CD4-positive, CD25-positive, alpha-beta regulatory T cell (primary cell): ENCODE measurements around the gene RDH12. TPM values are rescaled to one million over a fixed set of nuclear protein-coding genes. Genes with fewer than 3 reads are reported as not detected.
"Not testable (repeated sequence)": the region's sequence is repeated elsewhere in the genome, so short reads cannot be mapped to it uniquely, and the experiment has no call there.

ENCODE experiments used
- ATAC-seq, 2 donors: fragments of 150-1000 bp; cut with Tn5 transposase; one replicate each; pipeline ENCODE4 v1.10.0; 2021; ENCODE audit warnings: low read depth in 2 of 2, moderate number of reproducible peaks in 2 of 2, moderate library complexity in 1 of 2
- DNase-seq, 3 donors: peaks; one replicate each; pipeline versions ENCODE4 v3.0.0 to v3.0.0-alpha.2; 2012 to 2022; ENCODE audit warnings: mixed read lengths in 1 of 3
- H3K27ac ChIP-seq: one replicate; pipeline ENCODE4 v1.7.0; 2013; ENCODE audit warnings: mild to moderate bottlenecking, low read length; ENCODE audit not compliant: insufficient read depth, poor library complexity, severe bottlenecking
- H3K27me3 ChIP-seq: one replicate; pipeline ENCODE4 v1.7.0; 2013; ENCODE audit warnings: low read length; ENCODE audit not compliant: control insufficient read depth, insufficient read depth
- H3K36me3 ChIP-seq: one replicate; pipeline ENCODE4 v1.7.0; 2013; ENCODE audit warnings: mild to moderate bottlenecking, low read length, moderate library complexity; ENCODE audit not compliant: control insufficient read depth, insufficient read depth
- H3K4me1 ChIP-seq: 2 replicates; pipeline ENCODE4 v1.7.0; 2013; ENCODE audit warnings: mild to moderate bottlenecking, low read length; ENCODE audit not compliant: insufficient read depth, control insufficient read depth, poor library complexity, severe bottlenecking
- H3K4me3 ChIP-seq: one replicate; pipeline ENCODE4 v1.7.0; 2013; ENCODE audit warnings: low read depth, mild to moderate bottlenecking, low read length, moderate library complexity
- H3K9me3 ChIP-seq, 2 experiments: 1 replicate in 1 of 2; 2 replicates in 1 of 2; pipeline ENCODE4 v1.7.0; 2013; ENCODE audit warnings: low read length in 2 of 2, mild to moderate bottlenecking in 1 of 2, moderate library complexity in 1 of 2; ENCODE audit not compliant: control insufficient read depth in 2 of 2
- H3K27ac Mint-ChIP-seq, 3 donors: one replicate each; pipeline ENCODE4 v1.8.0; 2020 to 2022; ENCODE audit warnings: mild to moderate bottlenecking in 3 of 3, mixed read lengths in 3 of 3, moderate library complexity in 2 of 3
- H3K27me3 Mint-ChIP-seq: one replicate; pipeline ENCODE4 v1.8.0; 2022; ENCODE audit warnings: mild to moderate bottlenecking, mixed read lengths
- H3K36me3 Mint-ChIP-seq: one replicate; pipeline ENCODE4 v1.8.0; 2020; ENCODE audit warnings: mixed read lengths
- H3K4me1 Mint-ChIP-seq, 4 donors: one replicate each; pipeline ENCODE4 v1.8.0; 2020 to 2022; ENCODE audit warnings: mixed read lengths in 4 of 4, mild to moderate bottlenecking in 1 of 4
- H3K4me3 Mint-ChIP-seq, 4 donors: one replicate each; pipeline ENCODE4 v1.8.0; 2020 to 2022; ENCODE audit warnings: mild to moderate bottlenecking in 4 of 4, mixed read lengths in 4 of 4, moderate library complexity in 3 of 4
- H3K9me3 Mint-ChIP-seq, 7 donors: one replicate each; pipeline ENCODE4 v1.8.0; 2020 to 2022; ENCODE audit warnings: mixed read lengths in 7 of 7, mild to moderate bottlenecking in 3 of 7, moderate library complexity in 2 of 7
- polyA plus RNA-seq, 4 donors: library from polyadenylated mRNA; unstranded; fragments of 300-500 nt; fragmentation: Illumina TruSeq; gene quantifications; one replicate each; pipeline ENCODE4 v1.2.3, GENCODE V29; 2021
- total RNA-seq: library from RNA; stranded (reverse); gene quantifications from one replicate; pipeline ENCODE4 v1.2.3, GENCODE V29; 2022

RDH12 gene
- total and polyA plus RNA-seq, 5 donors from 2014 or later = not detected

DNA sequence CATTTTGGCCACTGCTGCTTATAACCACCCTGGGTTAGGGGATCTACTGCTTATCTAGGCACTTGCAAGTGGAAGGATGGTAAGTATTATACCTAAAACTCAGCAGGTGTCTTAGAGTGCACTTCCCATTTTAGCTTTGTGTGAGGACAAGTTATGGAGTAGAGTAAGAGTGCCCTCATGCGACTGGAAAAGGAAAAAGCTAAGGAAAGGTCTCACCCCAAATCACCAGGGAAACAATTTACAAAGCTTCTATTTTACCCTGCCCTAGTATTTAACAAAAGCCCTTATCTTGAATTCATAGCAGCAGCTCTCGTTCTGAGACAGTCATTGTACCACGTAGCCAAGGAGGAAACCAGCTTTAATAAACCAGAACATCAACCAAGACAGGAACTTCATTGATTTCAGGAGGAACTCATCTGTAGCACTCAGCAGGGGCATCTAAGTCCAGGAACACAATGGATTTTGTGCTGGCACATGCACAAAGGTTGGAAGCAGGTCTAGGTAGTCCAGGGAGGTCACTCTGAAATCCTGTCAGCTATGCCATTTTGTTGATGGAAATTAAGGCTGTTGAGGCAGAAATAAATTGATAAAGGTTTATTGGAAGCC is 2.9 kb downstream of the RDH12 start:
- peaks cover 0 to 2% (median 0%) of the 10 kb centered on the region in 7 donors for H3K9me3 Mint-ChIP-seq
- peak; percentile 78 to 82 for ATAC-seq
- no peaks in the 10 kb centered on the region for H3K4me1 Mint-ChIP-seq
- Histone ChIP-seq H3K9me3 (peaks cover 2 to 3% of the 10 kb centered on the region in 2 experiments), H3K27ac (no peak overlapping the region), H3K27me3 (peaks cover 2% of the 10 kb centered on the region), H3K4me3 (no peak overlapping the region), H3K4me1 (no peaks in the 10 kb centered on the region), H3K36me3 (no peaks in the 10 kb centered on the region)
- no peak overlapping the region for H3K4me3 Mint-ChIP-seq
- DNase-seq = peak; percentile 10 to 76 (median 51)
- no peaks in the 10 kb centered on the region for H3K36me3 Mint-ChIP-seq
- peaks cover 9% of the 10 kb centered on the region for H3K27me3 Mint-ChIP-seq
- H3K27ac Mint-ChIP-seq = no peak overlapping the region

DNA sequence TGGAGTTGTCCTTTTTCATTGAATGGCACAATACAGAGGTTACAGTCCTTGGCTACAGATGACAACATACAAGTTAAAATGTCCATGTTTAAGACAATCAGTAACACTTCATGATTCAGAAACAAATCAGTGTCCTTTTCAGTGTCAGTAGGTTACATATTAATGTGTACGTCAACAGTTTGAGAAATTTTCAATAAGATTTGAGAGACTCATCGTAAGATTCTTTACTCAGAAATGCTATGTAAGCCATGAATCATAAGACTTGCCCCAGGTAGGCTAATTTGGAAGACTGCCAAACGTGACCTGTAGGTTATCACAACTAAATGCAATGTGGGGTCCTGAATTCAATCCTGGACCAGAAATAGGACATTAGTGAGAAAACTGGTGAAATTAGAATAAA is 3.5 kb downstream of the RDH12 start:
- no peak overlapping the region for H3K27ac ChIP-seq
- H3K27me3 ChIP-seq = peaks cover 2% of the 10 kb centered on the region
- Mint-ChIP-seq H3K27ac (no peak overlapping the region), H3K9me3 (peaks cover 0 to 7% (median 4%) of the 10 kb centered on the region in 7 donors), H3K36me3 (peaks cover 3% of the 10 kb centered on the region), H3K4me3 (no peak overlapping the region), H3K27me3 (peaks cover 9% of the 10 kb centered on the region), H3K4me1 (no peaks in the 10 kb centered on the region)
- no peaks in the 10 kb centered on the region for H3K4me1 ChIP-seq
- no peak for DNase-seq
- H3K9me3 ChIP-seq = peaks cover 6 to 9% of the 10 kb centered on the region in 2 experiments
- H3K36me3 ChIP-seq = no peaks in the 10 kb centered on the region
- H3K4me3 ChIP-seq = no peak overlapping the region
- no peak for ATAC-seq

DNA sequence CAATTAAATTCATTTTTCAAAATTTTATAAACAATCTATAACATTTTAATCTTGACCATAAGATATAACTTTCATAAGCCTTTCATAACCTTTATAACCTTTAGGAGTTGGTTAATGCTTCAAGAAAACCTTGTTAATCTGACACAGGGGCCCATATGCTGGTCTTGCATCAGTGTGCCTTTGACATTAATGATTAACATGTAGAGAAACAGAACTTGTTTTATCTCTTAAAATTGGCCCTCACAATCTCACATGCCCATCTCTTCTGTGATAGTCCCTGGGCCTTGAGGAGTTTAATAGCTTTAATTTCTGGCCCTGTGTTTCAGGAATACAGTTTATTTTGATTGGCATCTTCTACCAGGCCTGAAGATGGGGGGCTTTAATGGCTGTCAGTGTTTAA is 7.7 kb downstream of the RDH12 start:
- ATAC-seq, H3K27ac Mint-ChIP-seq, H3K36me3 ChIP-seq, H3K4me1 ChIP-seq, H3K9me3 Mint-ChIP-seq, H3K27ac ChIP-seq, H3K4me3 Mint-ChIP-seq, H3K27me3 ChIP-seq, H3K4me3 ChIP-seq, H3K4me1 Mint-ChIP-seq, H3K36me3 Mint-ChIP-seq, H3K27me3 Mint-ChIP-seq, DNase-seq, H3K9me3 ChIP-seq: not testable (repeated sequence)

DNA sequence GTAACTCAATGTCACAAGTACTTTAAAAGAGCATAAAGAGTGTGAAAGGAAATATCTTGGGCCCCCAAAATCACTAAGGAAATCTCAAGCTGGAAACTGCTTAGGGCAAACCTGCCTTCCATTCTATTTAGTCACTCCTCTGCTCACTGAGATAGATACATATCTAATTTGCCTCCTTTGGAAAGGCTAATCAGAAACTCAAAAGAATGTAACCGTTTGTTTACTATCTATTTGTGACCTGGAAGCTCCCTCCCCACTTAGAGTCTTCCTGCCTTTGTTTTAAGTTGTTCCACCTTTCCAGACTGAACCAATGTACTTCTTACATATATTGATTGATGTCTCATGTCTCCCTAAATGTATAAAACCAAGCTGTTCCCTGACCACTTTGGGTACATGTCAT is 8.1 kb downstream of the RDH12 start:
- H3K4me3 ChIP-seq, ATAC-seq, H3K4me3 Mint-ChIP-seq, H3K27me3 ChIP-seq, H3K36me3 Mint-ChIP-seq, H3K36me3 ChIP-seq, H3K4me1 ChIP-seq, H3K9me3 ChIP-seq, H3K4me1 Mint-ChIP-seq, H3K27ac ChIP-seq, DNase-seq, H3K27ac Mint-ChIP-seq, H3K9me3 Mint-ChIP-seq, H3K27me3 Mint-ChIP-seq: not testable (repeated sequence)

DNA sequence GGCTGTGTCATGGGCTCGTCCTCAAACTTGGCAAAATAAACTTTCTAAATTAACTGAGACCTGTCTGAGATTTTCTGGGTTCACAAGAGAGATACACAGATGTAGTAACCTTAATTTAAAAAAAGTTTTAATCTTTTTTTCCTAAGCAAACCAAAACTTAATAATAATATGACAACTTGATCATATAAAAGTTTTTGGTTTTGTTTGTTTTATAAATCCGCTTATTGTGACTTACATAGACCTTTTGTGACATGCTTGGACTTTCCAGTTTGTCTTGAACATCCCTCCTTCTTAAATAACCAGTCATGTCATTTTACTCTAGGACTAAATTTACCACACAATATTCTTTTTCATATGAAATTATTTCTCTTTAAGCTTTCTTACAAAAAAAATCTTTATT is 8.5 kb downstream of the RDH12 start:
- no peak for ATAC-seq
- no peaks in the 10 kb centered on the region for H3K36me3 ChIP-seq
- H3K9me3 ChIP-seq = peaks cover 8 to 9% of the 10 kb centered on the region in 2 experiments
- Mint-ChIP-seq H3K27me3 (no peaks in the 10 kb centered on the region), H3K9me3 (peaks cover 0 to 8% (median 4%) of the 10 kb centered on the region in 7 donors), H3K27ac (no peak overlapping the region), H3K4me1 (no peaks in the 10 kb centered on the region), H3K36me3 (peaks cover 3% of the 10 kb centered on the region), H3K4me3 (no peak overlapping the region)
- H3K27me3 ChIP-seq = peaks cover under 1% of the 10 kb centered on the region
- H3K4me1 ChIP-seq = no peaks in the 10 kb centered on the region
- no peak overlapping the region for H3K4me3 ChIP-seq
- no peak for DNase-seq
- no peak overlapping the region for H3K27ac ChIP-seq

DNA sequence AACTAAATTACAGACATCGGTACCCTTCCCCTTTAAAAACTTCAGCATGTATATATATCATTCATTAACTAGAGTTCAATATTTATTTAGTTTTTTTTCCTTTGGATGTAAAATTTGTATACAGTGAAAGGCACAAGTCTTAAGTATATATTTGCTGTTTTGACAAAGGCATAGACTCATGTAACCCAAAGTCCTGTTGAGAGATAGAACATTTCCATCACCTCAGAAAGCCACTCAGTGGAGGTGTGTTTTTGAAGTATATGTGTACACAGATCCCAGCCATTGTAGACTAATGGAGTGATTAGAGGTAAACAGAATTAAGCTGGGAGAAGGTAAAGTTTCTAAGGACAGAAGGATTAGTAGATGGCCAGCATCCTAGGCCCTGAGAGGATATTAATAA is 15.4 kb downstream of the RDH12 start:
- H3K9me3 ChIP-seq = no peaks in the 10 kb centered on the region
- no peaks in the 10 kb centered on the region for H3K36me3 ChIP-seq
- no peaks in the 10 kb centered on the region for H3K36me3 Mint-ChIP-seq
- no peak overlapping the region for H3K27ac ChIP-seq
- peaks cover 4% of the 10 kb centered on the region for H3K4me1 ChIP-seq
- no peak for ATAC-seq
- H3K27me3 ChIP-seq = no peaks in the 10 kb centered on the region
- H3K4me3 ChIP-seq = no peak overlapping the region
- no peaks in the 10 kb centered on the region for H3K9me3 Mint-ChIP-seq
- no peak overlapping the region for H3K27ac Mint-ChIP-seq
- H3K4me3 Mint-ChIP-seq = no peak overlapping the region
- peaks cover 3% of the 10 kb centered on the region for H3K27me3 Mint-ChIP-seq
- DNase-seq = no peak
- H3K4me1 Mint-ChIP-seq = peaks cover 5 to 12% (median 7%) of the 10 kb centered on the region in 4 donors

DNA sequence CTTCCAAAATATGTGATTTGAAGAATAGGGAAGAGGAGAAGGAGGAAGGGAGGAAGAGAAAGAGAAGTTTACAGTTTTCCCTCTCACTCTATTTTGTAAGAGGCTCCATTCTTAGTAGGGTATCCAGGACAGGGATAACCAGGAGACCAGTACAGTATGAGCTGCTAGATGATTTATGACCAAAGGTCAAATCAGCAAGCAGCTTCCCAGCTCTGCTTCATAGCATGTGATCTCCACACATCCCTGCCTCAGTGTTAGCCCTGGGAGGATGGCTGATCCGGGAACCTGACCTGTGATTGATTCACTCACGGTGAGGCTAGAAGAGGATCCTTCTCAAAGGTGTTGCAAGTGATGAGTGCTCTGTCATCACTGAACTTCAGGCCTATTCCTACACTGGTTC is 16.6 kb downstream of the RDH12 start:
- no peak for DNase-seq
- Mint-ChIP-seq H3K36me3 (no peaks in the 10 kb centered on the region), H3K27ac (no peak overlapping the region), H3K4me3 (no peak overlapping the region), H3K9me3 (no peaks in the 10 kb centered on the region), H3K27me3 (peaks cover 15% of the 10 kb centered on the region), H3K4me1 (peaks cover 5 to 20% (median 10%) of the 10 kb centered on the region in 4 donors)
- H3K36me3 ChIP-seq = no peaks in the 10 kb centered on the region
- H3K27ac ChIP-seq = no peak overlapping the region
- H3K27me3 ChIP-seq = no peaks in the 10 kb centered on the region
- no peak for ATAC-seq
- H3K9me3 ChIP-seq = no peaks in the 10 kb centered on the region
- peaks cover 4% of the 10 kb centered on the region for H3K4me1 ChIP-seq
- H3K4me3 ChIP-seq = no peak overlapping the region

DNA sequence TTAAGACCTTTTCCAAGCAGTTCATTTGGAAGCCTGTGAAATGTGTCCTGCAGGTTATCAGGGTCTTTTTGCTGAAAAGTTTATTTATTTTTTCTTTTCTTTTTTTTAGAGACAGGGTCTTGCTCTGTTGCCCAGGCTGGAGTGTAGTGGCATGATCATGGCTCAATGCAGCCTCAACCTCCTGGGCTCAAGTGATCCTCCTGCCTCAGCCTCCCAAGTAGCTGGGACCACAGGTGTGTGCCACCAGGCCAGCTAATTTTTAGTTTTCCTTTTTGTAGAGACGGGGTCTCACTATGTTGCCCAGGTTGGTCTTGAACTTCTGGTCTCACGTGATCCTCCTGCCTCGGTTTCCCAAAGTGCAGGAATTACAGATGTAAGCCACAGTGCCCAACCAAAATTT is 17.7 kb downstream of the RDH12 start:
- H3K4me3 Mint-ChIP-seq, H3K27ac ChIP-seq, H3K27ac Mint-ChIP-seq, ATAC-seq, DNase-seq, H3K4me3 ChIP-seq, H3K4me1 ChIP-seq, H3K36me3 Mint-ChIP-seq, H3K27me3 ChIP-seq, H3K9me3 ChIP-seq, H3K9me3 Mint-ChIP-seq, H3K36me3 ChIP-seq: not testable (repeated sequence)
- Mint-ChIP-seq H3K4me1 (peaks cover 5 to 20% (median 10%) of the 10 kb centered on the region in 4 donors), H3K27me3 (peaks cover 25% of the 10 kb centered on the region)
